H1 (cell line): Measurements from ENCODE around the gene RSBN1. TPM values are rescaled to one million over a fixed set of nuclear protein-coding genes. Genes with fewer than 3 reads are reported as not detected.

Experiments
- CTCF ChIA-PET: fragments of 300-600 bp; sonication (Branson Sonifier 250); formaldehyde crosslinking; loops from one replicate; lab custom pipeline; 2021; ENCODE audit not compliant: partially characterized antibody; lab: Charles Lee
- POLR2A ChIA-PET: fragments of 300-600 bp; sonication (Branson Sonifier 250); formaldehyde crosslinking; loops from one replicate; lab custom pipeline; 2021; ENCODE audit warnings: inconsistent platforms; ENCODE audit not compliant: partially characterized antibody; lab: Charles Lee
- DNase-seq, 2 experiments: peaks; one replicate each; pipeline versions ENCODE4 v3.0.0 to v3.0.0-alpha.2; 2010 to 2022; ENCODE audit warnings: low spot score in 2 of 2, low read depth in 1 of 2, mixed read lengths in 1 of 2
- FAIRE-seq: peaks from 2 replicates; lab custom pipeline; 2011; peaks lifted over from hg19 to GRCh38; lab: Jason Lieb, UNC
- H2AFZ ChIP-seq: 2 replicates; pipeline ENCODE4 v1.8.1; 2012; ENCODE audit warnings: low read length, inconsistent platforms
- H2AK5ac ChIP-seq: 2 replicates; pipeline ENCODE4 v1.6.1; 2013; ENCODE audit warnings: low read depth, low read length
- H2BK120ac ChIP-seq: replicated peaks from 2 replicates; pipeline ENCODE3; 2013; ENCODE audit warnings: low read depth, low read length, inconsistent platforms
- H2BK12ac ChIP-seq: 2 replicates; pipeline ENCODE4 v1.6.1; 2013; ENCODE audit warnings: low read depth, low read length
- H2BK15ac ChIP-seq: 2 replicates; pipeline ENCODE4 v1.6.1; 2013; ENCODE audit warnings: low read length
- H2BK20ac ChIP-seq: 2 replicates; pipeline ENCODE4 v1.6.1; 2013; ENCODE audit warnings: low read length
- H2BK5ac ChIP-seq: 2 replicates; pipeline ENCODE4 v1.6.1; 2013; ENCODE audit warnings: low read depth, low read length
- H3K14ac ChIP-seq: 2 replicates; pipeline ENCODE4 v1.6.1; 2013; ENCODE audit warnings: inconsistent platforms; ENCODE audit not compliant: insufficient read length
- H3K18ac ChIP-seq: 2 replicates; pipeline ENCODE4 v1.6.1; 2013; ENCODE audit warnings: low read length; ENCODE audit errors: extremely low read depth
- H3K23ac ChIP-seq: 2 replicates; pipeline ENCODE4 v1.6.1; 2013; ENCODE audit warnings: inconsistent platforms; ENCODE audit not compliant: insufficient read length
- H3K23me2 ChIP-seq: 2 replicates; pipeline ENCODE4 v1.6.1; 2013; ENCODE audit warnings: low read depth, low read length
- H3K27ac ChIP-seq: 2 replicates; pipeline ENCODE4 v1.6.1; 2011; ENCODE audit warnings: low read depth, low read length, inconsistent platforms
- H3K27me3 ChIP-seq, 4 experiments: replicated peaks in 1 of 4; 1 replicate in 1 of 4; 2 replicates in 3 of 4; pipeline versions ENCODE4 v1.6.1 to v1.8.1; 2011 to 2013; ENCODE audit warnings: low read length in 3 of 4, mild to moderate bottlenecking in 3 of 4, inconsistent platforms in 2 of 4, mixed read lengths in 2 of 4, moderate library complexity in 1 of 4; ENCODE audit not compliant: control insufficient read depth in 3 of 4, insufficient read depth in 3 of 4; ENCODE audit errors: extremely low read depth in 1 of 4
- H3K36me3 ChIP-seq, 4 experiments: 2 replicates each; pipeline versions ENCODE4 v1.6.1 to v1.8.1; 2011 to 2013; ENCODE audit warnings: mild to moderate bottlenecking in 4 of 4, low read length in 3 of 4, moderate library complexity in 2 of 4, control low read depth in 1 of 4, inconsistent platforms in 1 of 4; ENCODE audit not compliant: insufficient read depth in 4 of 4, control insufficient read depth in 2 of 4
- H3K4ac ChIP-seq: replicated peaks from 2 replicates; pipeline ENCODE3; 2013; ENCODE audit warnings: low read length, low read depth, mixed read lengths, inconsistent platforms; ENCODE audit not compliant: insufficient read length
- H3K4me1 ChIP-seq, 4 experiments: replicated peaks in 1 of 4; 1 replicate in 1 of 4; 2 replicates in 3 of 4; pipeline versions ENCODE4 v1.6.1 to v1.8.1; 2011 to 2013; ENCODE audit warnings: low read length in 3 of 4, inconsistent platforms in 2 of 4, mixed read lengths in 1 of 4; ENCODE audit not compliant: insufficient read depth in 4 of 4, control insufficient read depth in 3 of 4
- H3K4me2 ChIP-seq, 2 experiments: 2 replicates each; pipeline versions ENCODE4 v1.6.1 to v1.8.1; 2011 to 2013; ENCODE audit warnings: low read depth in 2 of 2, low read length in 2 of 2, control low read depth in 1 of 2, inconsistent platforms in 1 of 2, mild to moderate bottlenecking in 1 of 2; ENCODE audit not compliant: insufficient read depth in 1 of 2
- H3K4me3 ChIP-seq, 4 experiments: fragments of 200-600, 300-600 bp in 1 of 4; sonication (generic), shearing (Covaris generic), sonication (Bioruptor Twin) in 1 of 4; 2 replicates each; pipeline versions ENCODE4 v1.5.1 to v1.8.1; 2011 to 2016; ENCODE audit warnings: low read length in 4 of 4, low read depth in 3 of 4, control low read depth in 2 of 4, inconsistent platforms in 2 of 4, mild to moderate bottlenecking in 2 of 4, mixed read lengths in 1 of 4, moderate library complexity in 1 of 4; ENCODE audit not compliant: insufficient read depth in 2 of 4; ENCODE audit errors: extremely low read depth in 1 of 4
- H3K56ac ChIP-seq: replicated peaks from 2 replicates; pipeline ENCODE3; 2013; ENCODE audit warnings: low read depth, mild to moderate bottlenecking, mixed read lengths, low read length, inconsistent platforms; ENCODE audit not compliant: insufficient read length
- H3K79me1 ChIP-seq: 2 replicates; pipeline ENCODE4 v1.6.1; 2013; ENCODE audit warnings: low read depth, low read length, control low read depth
- H3K79me2 ChIP-seq, 2 experiments: 2 replicates each; pipeline versions ENCODE4 v1.6.1 to v1.8.1; 2012 to 2013; ENCODE audit warnings: low read length in 2 of 2, mild to moderate bottlenecking in 2 of 2, inconsistent platforms in 1 of 2; ENCODE audit not compliant: insufficient read depth in 2 of 2, control insufficient read depth in 1 of 2
- H3K9ac ChIP-seq, 4 experiments: replicated peaks in 1 of 4; 1 replicate in 1 of 4; 2 replicates in 3 of 4; pipeline versions ENCODE4 v1.6.1 to v1.8.1; 2011 to 2013; ENCODE audit warnings: low read depth in 3 of 4, low read length in 3 of 4, control low read depth in 2 of 4, mild to moderate bottlenecking in 2 of 4, moderate library complexity in 2 of 4, inconsistent platforms in 1 of 4; ENCODE audit errors: extremely low read depth in 1 of 4
- H3K9me3 ChIP-seq, 2 experiments: 2 replicates each; pipeline versions ENCODE4 v1.6.1 to v1.8.1; 2012 to 2013; ENCODE audit warnings: mild to moderate bottlenecking in 2 of 2, moderate library complexity in 2 of 2, control low read depth in 1 of 2, inconsistent platforms in 1 of 2, low read depth in 1 of 2, low read length in 1 of 2, mixed read lengths in 1 of 2; ENCODE audit not compliant: insufficient read depth in 2 of 2
- H4K20me1 ChIP-seq, 2 experiments: replicated peaks in 1 of 2; 2 replicates each; pipeline versions ENCODE3 to v1.8.1; 2011 to 2013; ENCODE audit warnings: inconsistent platforms in 2 of 2, low read length in 2 of 2, mild to moderate bottlenecking in 1 of 2; ENCODE audit not compliant: insufficient read depth in 2 of 2, control insufficient read depth in 1 of 2
- H4K5ac ChIP-seq: 2 replicates; pipeline ENCODE4 v1.6.1; 2013; ENCODE audit warnings: low read length, low read depth, mixed read lengths, inconsistent platforms; ENCODE audit not compliant: insufficient read length
- H4K8ac ChIP-seq: 2 replicates; pipeline ENCODE4 v1.8.0; 2013; ENCODE audit warnings: mild to moderate bottlenecking, moderate library complexity, low read length, inconsistent platforms; ENCODE audit not compliant: insufficient read depth; ENCODE audit errors: extremely low read depth
- H4K91ac ChIP-seq: replicated peaks from 2 replicates; pipeline ENCODE3; 2013; ENCODE audit warnings: low read length, mixed read lengths, inconsistent platforms; ENCODE audit not compliant: insufficient read length
- CBX8 ChIP-seq: fragments of 300-800, 300-1000 bp; sonication (generic); IDR thresholded peaks from 2 replicates; pipeline ENCODE4 v1.7.1; 2016; ENCODE audit warnings: low read depth, low read length, borderline replicate concordance
- CTBP2 ChIP-seq: IDR thresholded peaks from 2 replicates; pipeline ENCODE4 v1.7.0; 2011; ENCODE audit warnings: borderline replicate concordance, mild to moderate bottlenecking, moderate library complexity, mixed read lengths, low read length; ENCODE audit not compliant: insufficient read depth, insufficient read length
- PHF8 ChIP-seq: fragments of 200-600 bp; sonication (generic); conservative IDR thresholded peaks from 2 replicates; pipeline ENCODE4 v1.7.1; 2012; ENCODE audit warnings: low read depth, mild to moderate bottlenecking, inconsistent platforms, low read length, moderate library complexity
- YY1 ChIP-seq: IDR thresholded peaks from 2 replicates; pipeline ENCODE4 v1.6.1; 2011; ENCODE audit warnings: low read depth, mild to moderate bottlenecking, low read length
- WGBS, 2 experiments: shearing (Covaris generic) in 1 of 2; methylation state at CpG; one replicate each; pipeline versions ENCODE4 v1.1.6 to v1.1.7; 2013 to 2015; ENCODE audit warnings: low lambda C conversion rate in 2 of 2, mixed read lengths in 2 of 2, inconsistent platforms in 1 of 2, low coverage in 1 of 2, missing lambda C conversion rate in 1 of 2; ENCODE audit not compliant: insufficient replicate concordance in 2 of 2, insufficient coverage in 1 of 2, insufficient read length in 1 of 2; ENCODE audit errors: extremely low coverage in 1 of 2, missing lambda C conversion rate in 1 of 2; 5-methylcytosine and 5-hydroxymethylcytosine counted together
- polyA plus RNA-seq, 7 experiments: library from polyadenylated mRNA; depleted of rRNA in 3 of 7; stranded (reverse) in 5 of 7; unstranded in 2 of 7; fragments of >200 nt in 5 of 7; fragments of 200-250 nt in 2 of 7; gene quantifications; 1 replicate in 5 of 7; 2 replicates in 1 of 7; 4 replicates in 1 of 7; pipeline versions ENCODE4 v1.2.1 to v1.2.3, GENCODE V29; 2011 to 2013; ENCODE audit warnings: missing spikeins in 2 of 7, mixed read lengths in 2 of 7
- total RNA-seq: library from RNA; stranded (reverse); fragmentation: NEBNext Ultra II Directional; extraction: Animal tissue kit (Norgen Biotek cat#: 25700); gene quantifications from 2 replicates; pipeline ENCODE4 v1.2.1, GENCODE V29; 2021
- TF ChIP-seq, protein P1 (sequence below), 3 experiments: IDR thresholded peaks; 1 replicate in 2 of 3; 2 replicates in 1 of 3; pipeline versions ENCODE4 v1.5.1 to v1.6.1; 2011; ENCODE audit warnings: low read length in 3 of 3, mild to moderate bottlenecking in 3 of 3, inconsistent platforms in 2 of 3, low read depth in 1 of 3, moderate library complexity in 1 of 3; ENCODE audit not compliant: insufficient read depth in 1 of 3; ENCODE audit errors: control extremely low read depth in 1 of 3
- TF ChIP-seq, protein P2 (sequence below): IDR thresholded peaks from 2 replicates; pipeline ENCODE4 v1.6.1; 2012; ENCODE audit warnings: inconsistent platforms

The RSBN1 gene
- total and polyA plus RNA-seq, 2 of the 8 experiments (the other 6 are each of a cell fraction or from before 2014, with no cell fraction given): 4.2 to 17.6 TPM

DNA sequence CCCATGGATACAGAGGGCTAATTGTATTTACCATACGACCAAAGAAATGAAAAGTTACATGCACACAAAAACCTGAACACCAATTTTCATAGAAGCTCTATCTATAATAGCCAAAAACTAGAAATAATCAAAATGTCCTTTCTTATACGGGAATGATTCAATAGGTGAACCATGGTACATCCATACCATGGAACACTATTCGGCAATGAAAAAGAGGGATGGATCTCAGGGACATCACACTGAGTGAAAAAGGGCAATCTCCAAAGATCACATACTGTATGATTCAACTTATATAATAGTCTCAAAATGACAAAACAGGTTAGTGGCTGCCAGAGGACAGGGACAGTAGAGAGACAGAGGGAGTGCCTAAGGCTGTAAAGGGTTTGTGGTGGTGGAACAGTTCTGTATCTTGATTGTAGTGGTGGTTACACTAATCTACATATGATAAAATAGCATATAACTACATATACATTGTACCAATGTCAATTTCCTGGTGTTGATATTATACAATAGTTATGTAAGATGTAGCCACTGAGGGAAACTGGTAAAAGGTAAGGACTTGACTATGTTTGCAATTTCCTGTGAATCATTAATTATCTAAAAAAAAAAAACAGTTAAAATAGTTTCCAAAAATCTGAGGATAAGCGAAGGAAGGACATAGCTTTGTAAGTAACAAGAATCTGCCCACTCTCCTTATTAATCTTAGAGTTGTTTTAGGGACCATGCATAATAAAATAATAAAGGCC, 3.7 kb downstream of the RSBN1 start:
- TF ChIP-seq, protein P1, sequence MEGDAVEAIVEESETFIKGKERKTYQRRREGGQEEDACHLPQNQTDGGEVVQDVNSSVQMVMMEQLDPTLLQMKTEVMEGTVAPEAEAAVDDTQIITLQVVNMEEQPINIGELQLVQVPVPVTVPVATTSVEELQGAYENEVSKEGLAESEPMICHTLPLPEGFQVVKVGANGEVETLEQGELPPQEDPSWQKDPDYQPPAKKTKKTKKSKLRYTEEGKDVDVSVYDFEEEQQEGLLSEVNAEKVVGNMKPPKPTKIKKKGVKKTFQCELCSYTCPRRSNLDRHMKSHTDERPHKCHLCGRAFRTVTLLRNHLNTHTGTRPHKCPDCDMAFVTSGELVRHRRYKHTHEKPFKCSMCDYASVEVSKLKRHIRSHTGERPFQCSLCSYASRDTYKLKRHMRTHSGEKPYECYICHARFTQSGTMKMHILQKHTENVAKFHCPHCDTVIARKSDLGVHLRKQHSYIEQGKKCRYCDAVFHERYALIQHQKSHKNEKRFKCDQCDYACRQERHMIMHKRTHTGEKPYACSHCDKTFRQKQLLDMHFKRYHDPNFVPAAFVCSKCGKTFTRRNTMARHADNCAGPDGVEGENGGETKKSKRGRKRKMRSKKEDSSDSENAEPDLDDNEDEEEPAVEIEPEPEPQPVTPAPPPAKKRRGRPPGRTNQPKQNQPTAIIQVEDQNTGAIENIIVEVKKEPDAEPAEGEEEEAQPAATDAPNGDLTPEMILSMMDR (IDR thresholded peaks at IDR 0.05; ENCODE audit: control extremely low read depth in 1 of 3, insufficient read depth in 1 of 3, low read depth in 1 of 3, low read length in 3 of 3): no peak
- TF ChIP-seq PHF8 (no peak), CBX8 (no peak), YY1 (no peak), CTBP2 (no peak)
- TF ChIP-seq, protein P2, sequence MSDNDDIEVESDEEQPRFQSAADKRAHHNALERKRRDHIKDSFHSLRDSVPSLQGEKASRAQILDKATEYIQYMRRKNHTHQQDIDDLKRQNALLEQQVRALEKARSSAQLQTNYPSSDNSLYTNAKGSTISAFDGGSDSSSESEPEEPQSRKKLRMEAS: no peak
- H3K18ac ChIP-seq: no peak overlapping the region
- ChIA-PET CTCF (no interaction called here), POLR2A (no interaction called here)
- H3K14ac ChIP-seq: no peak overlapping the region
- no peak overlapping the region for H2BK15ac ChIP-seq
- no peak overlapping the region for H3K4me2 ChIP-seq
- no peak overlapping the region for H2BK120ac ChIP-seq
- no peak overlapping the region for H3K9ac ChIP-seq
- DNase-seq (no peak), FAIRE-seq (no peak)
- H3K27me3 ChIP-seq: no peaks in the 10 kb centered on the region
- no peaks in the 10 kb centered on the region; the same call in 1 of the 2 replicates for H3K23me2 ChIP-seq
- H3K4me1 ChIP-seq: peaks cover 0 to 6% (median 0%) of the 10 kb centered on the region in 4 experiments; a peak in 2 of 7 replicates
- no peak overlapping the region for H3K4ac ChIP-seq
- no peak overlapping the region for H4K8ac ChIP-seq
- H3K36me3 ChIP-seq: no peaks in the 10 kb centered on the region
- peaks cover 4 to 5% of the 10 kb centered on the region in 2 experiments for H4K20me1 ChIP-seq
- no peak overlapping the region for H2BK12ac ChIP-seq
- no peak overlapping the region for H3K4me3 ChIP-seq
- WGBS, 2 experiments: 86% methylated on average over 4 of the region's 4 CpGs; no CpG with 5 or more reads in 1 of the 2 experiments
- no peak overlapping the region for H3K27ac ChIP-seq
- H3K23ac ChIP-seq: no peak overlapping the region
- H2AFZ ChIP-seq: no peak overlapping the region
- no peak overlapping the region for H2AK5ac ChIP-seq
- H3K79me2 ChIP-seq: peaks cover 15 to 77% of the 10 kb centered on the region in 2 experiments
- no peaks in the 10 kb centered on the region; the same call in 1 of the 2 replicates for H3K79me1 ChIP-seq
- no peaks in the 10 kb centered on the region for H3K9me3 ChIP-seq
- H3K56ac ChIP-seq: no peak overlapping the region
- no peak overlapping the region for H4K91ac ChIP-seq
- H4K5ac ChIP-seq: no peak overlapping the region
- no peak overlapping the region for H2BK20ac ChIP-seq
- no peak overlapping the region for H2BK5ac ChIP-seq
